ENCODE measurements around the gene LRCOL1. TPM values are rescaled to one million over a fixed set of nuclear protein-coding genes. Genes with fewer than 3 reads are reported as not detected.

LRCOL1 gene
- total and polyA plus RNA-seq, 10 of the 15 experiments (the other 5 are each of a cell fraction or from before 2014, with no cell fraction given), result not detected

DNA sequence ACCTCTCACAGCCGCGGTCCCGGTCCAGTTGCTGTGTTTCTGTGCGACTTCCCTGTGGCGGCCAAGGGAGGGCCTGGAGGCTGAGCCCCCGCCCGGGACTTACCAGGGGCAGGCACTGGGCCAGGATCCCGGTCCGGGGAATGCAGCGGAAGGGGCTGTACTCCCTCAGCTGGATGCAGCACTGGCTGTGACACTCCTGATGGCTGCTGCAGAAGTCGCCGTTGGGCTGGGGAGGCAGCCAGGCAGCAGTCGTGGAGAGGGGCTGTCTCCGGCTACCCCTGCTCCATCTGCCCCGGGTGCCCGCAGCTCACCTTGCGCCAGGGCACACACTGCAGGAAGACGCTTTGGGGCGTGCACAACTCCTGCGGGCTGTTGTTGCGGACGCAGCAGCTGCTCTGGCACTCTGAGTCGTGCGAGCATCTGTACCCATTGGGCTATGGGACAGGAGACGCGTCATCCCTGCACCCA lies 6.2 kb downstream of the LRCOL1 start:
- ATAC-seq (no peak), DNase-seq (ENCODE audit: low read depth, low spot score) (no peak), FAIRE-seq (no peak)
- no peaks in the 10 kb centered on the region; a peak in 1 of 4 replicates for H3K27me3 ChIP-seq (replicated peaks in 1 of 2; ENCODE audit: control insufficient read depth in 2 of 2, insufficient read depth in 2 of 2, low read length in 1 of 2)
- no peak overlapping the region for H3K4me2 ChIP-seq (ENCODE audit: control insufficient read depth, insufficient read depth)
- SMC1A ChIA-PET (ENCODE audit: uncharacterized antibody, unreplicated experiment), result no interaction called here
- no TSS peak for BruUV-seq (replicated peaks)
- no peak overlapping the region for H3K27ac ChIP-seq (ENCODE audit: control insufficient read depth, insufficient read depth)
- intact Hi-C loops (cut with micrococcal nuclease; ENCODE audit: unreplicated experiment), result no loop called here
- no peaks in the 10 kb centered on the region for H3K36me3 ChIP-seq (ENCODE audit: control insufficient read depth in 2 of 2, insufficient read depth in 2 of 2, low read length in 1 of 2)
- no peak overlapping the region for H3K4me3 ChIP-seq
- no peaks in the 10 kb centered on the region for H4K20me1 ChIP-seq (ENCODE audit: control insufficient read depth, insufficient read depth)
- CTCF ChIA-PET, result interaction anchor here (1.6 kb wide), 1 partner anchor 11 kb away, joined by 5 read pairs; no protein-coding TSS in a partner anchor
- RAD21 ChIA-PET (ENCODE audit: unreplicated experiment), result no interaction called here
- no peak overlapping the region for H3K9ac ChIP-seq (ENCODE audit: control insufficient read depth, insufficient read depth, low read length)
- 55% methylated on average over 26 of the region's 26 CpGs for WGBS (ENCODE audit: insufficient coverage, insufficient replicate concordance, low lambda C conversion rate, missing lambda C conversion rate)
- in situ Hi-C loops (cut with MboI), result no loop called here
- TF ChIP-seq NBN (IDR thresholded peaks at IDR 0.05) (no peak), HDAC2 (IDR thresholded peaks at IDR 0.05) (no peak), SREBF1 (IDR thresholded peaks at IDR 0.05; ENCODE audit: low read length) (no peak), NR2F1 (conservative IDR thresholded peaks at IDR 0.05) (no peak), PAX5 (IDR thresholded peaks at IDR 0.05; ENCODE audit: borderline replicate concordance, low read depth, low read length) (no peak), EGR1 (IDR thresholded peaks at IDR 0.05; ENCODE audit: borderline replicate concordance in 1 of 2, low read depth in 2 of 2, low read length in 2 of 2) (no peak), ZNF592 (IDR thresholded peaks at IDR 0.05) (no peak), RFX5 (IDR thresholded peaks at IDR 0.05; ENCODE audit: low read depth, low read length) (no peak), SMAD1 (IDR thresholded peaks at IDR 0.05; ENCODE audit: low read depth, partially characterized antibody) (no peak)
- TF ChIP-seq, protein P1, sequence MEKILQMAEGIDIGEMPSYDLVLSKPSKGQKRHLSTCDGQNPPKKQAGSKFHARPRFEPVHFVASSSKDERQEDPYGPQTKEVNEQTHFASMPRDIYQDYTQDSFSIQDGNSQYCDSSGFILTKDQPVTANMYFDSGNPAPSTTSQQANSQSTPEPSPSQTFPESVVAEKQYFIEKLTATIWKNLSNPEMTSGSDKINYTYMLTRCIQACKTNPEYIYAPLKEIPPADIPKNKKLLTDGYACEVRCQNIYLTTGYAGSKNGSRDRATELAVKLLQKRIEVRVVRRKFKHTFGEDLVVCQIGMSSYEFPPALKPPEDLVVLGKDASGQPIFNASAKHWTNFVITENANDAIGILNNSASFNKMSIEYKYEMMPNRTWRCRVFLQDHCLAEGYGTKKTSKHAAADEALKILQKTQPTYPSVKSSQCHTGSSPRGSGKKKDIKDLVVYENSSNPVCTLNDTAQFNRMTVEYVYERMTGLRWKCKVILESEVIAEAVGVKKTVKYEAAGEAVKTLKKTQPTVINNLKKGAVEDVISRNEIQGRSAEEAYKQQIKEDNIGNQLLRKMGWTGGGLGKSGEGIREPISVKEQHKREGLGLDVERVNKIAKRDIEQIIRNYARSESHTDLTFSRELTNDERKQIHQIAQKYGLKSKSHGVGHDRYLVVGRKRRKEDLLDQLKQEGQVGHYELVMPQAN (conservative IDR thresholded peaks at IDR 0.05), result no peak
- no peak overlapping the region for H2AFZ ChIP-seq (ENCODE audit: control insufficient read depth, low read depth, low read length)
- POLR2A ChIA-PET, result no interaction called here
- H3K79me2 ChIP-seq (ENCODE audit: control insufficient read depth, insufficient read depth, low read length), result no peaks in the 10 kb centered on the region
- H3K4me1 ChIP-seq (ENCODE audit: control insufficient read depth, insufficient read depth, low read length), result no peaks in the 10 kb centered on the region
- no peaks in the 10 kb centered on the region for H3K9me3 ChIP-seq (replicated peaks; ENCODE audit: control insufficient read depth, insufficient read depth, low read length)
